ENCODE measurements around the gene RALGAPB.

The RALGAPB gene

DNA sequence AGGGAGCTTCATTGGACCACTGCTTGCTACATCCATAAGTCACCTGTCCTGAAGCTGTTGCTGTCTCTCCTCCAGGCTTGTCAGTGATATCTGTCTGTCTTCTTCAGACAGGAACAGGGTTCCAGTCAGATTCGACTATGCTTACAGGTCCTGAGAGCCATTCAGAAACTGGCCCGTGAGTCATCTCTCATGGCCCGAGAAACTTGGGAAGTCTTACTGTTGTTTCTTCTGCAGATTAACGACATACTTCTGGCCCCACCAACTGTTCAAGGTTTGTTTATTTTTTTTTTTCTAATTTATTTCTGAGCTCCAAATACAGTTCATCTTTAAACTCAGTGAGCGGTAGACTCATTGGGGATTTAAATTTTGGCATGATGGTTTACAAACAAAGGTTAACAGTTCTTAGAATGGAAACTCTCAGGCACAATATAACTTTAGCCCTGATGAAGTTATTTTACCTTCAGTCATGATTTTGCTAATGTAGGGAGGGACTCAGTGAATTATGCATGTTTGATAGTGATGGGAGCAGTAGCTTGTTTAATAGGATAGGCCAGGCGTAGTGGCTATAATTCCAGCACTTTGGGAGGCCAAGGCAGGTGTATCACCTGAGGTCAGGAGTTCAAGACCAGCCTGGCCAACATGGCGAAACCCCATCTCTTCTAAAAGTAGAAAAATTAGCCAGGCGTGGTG, 24.7 kb downstream of the RALGAPB start:
- no peaks in the 10 kb centered on the region for H3K79me2 ChIP-seq (ENCODE audit: insufficient read depth, low read length)
- no peaks in the 10 kb centered on the region for H3K27me3 ChIP-seq (ENCODE audit: insufficient read depth, low read length, poor library complexity)
- H3K4me3 ChIP-seq (ENCODE audit: low read depth in 1 of 2, low read length in 2 of 2): no peak overlapping the region
- H2AFZ ChIP-seq (ENCODE audit: low read depth, low read length): no peak overlapping the region
- no peaks in the 10 kb centered on the region for H3K9me3 ChIP-seq (ENCODE audit: insufficient read depth, low read length, severe bottlenecking)
- no peak overlapping the region for H3K27ac ChIP-seq (ENCODE audit: low read length)
- peaks cover 4% of the 10 kb centered on the region; the same call in 1 of the 2 replicates for H4K20me1 ChIP-seq (ENCODE audit: insufficient read depth, low read length)
- DNase-seq (no peak), ATAC-seq (ENCODE audit: insufficient read depth, low read depth) (no peak)
- TF ChIP-seq EZH2 (IDR thresholded peaks at IDR 0.05; ENCODE audit: borderline replicate concordance, low read depth, low read length, severe bottlenecking) (no peak), CTCF (IDR thresholded peaks at IDR 0.05; ENCODE audit: borderline replicate concordance, extremely low read depth, low read length, poor library complexity, severe bottlenecking) (no peak)
- no peaks in the 10 kb centered on the region for H3K4me1 ChIP-seq (ENCODE audit: insufficient read depth, low read length)
- no peak overlapping the region for H3K4me2 ChIP-seq (ENCODE audit: insufficient read depth, low read length)
- peaks cover 89% of the 10 kb centered on the region for H3K36me3 ChIP-seq (ENCODE audit: insufficient read depth, low read length)
- H3K9ac ChIP-seq (ENCODE audit: low read depth, low read length): no peak overlapping the region

- DNase-seq: no peak
Observed at GRCh38 chr20:38498909-38499308, 26.3 kb downstream of the RALGAPB start.

GRCh38 chr20:38499366-38499765, 26.7 kb downstream of the RALGAPB start:
- Histone ChIP-seq H3K27ac (ENCODE audit: low read length) (no peak overlapping the region), H3K9me3 (ENCODE audit: insufficient read depth, low read length, severe bottlenecking) (no peaks in the 10 kb centered on the region), H3K79me2 (ENCODE audit: insufficient read depth, low read length) (no peaks in the 10 kb centered on the region), H3K4me2 (ENCODE audit: insufficient read depth, low read length) (no peak overlapping the region), H3K9ac (ENCODE audit: low read depth, low read length) (no peak overlapping the region), H3K4me3 (ENCODE audit: low read depth in 1 of 2, low read length in 2 of 2) (no peak overlapping the region), H4K20me1 (ENCODE audit: insufficient read depth, low read length) (no peaks in the 10 kb centered on the region), H3K36me3 (ENCODE audit: insufficient read depth, low read length) (peaks cover 88% of the 10 kb centered on the region), H3K27me3 (ENCODE audit: insufficient read depth, low read length, poor library complexity) (no peaks in the 10 kb centered on the region), H3K4me1 (ENCODE audit: insufficient read depth, low read length) (no peaks in the 10 kb centered on the region), H2AFZ (ENCODE audit: low read depth, low read length) (no peak overlapping the region)
- TF ChIP-seq CTCF (IDR thresholded peaks at IDR 0.05; ENCODE audit: borderline replicate concordance, extremely low read depth, low read length, poor library complexity, severe bottlenecking) (no peak), EZH2 (IDR thresholded peaks at IDR 0.05; ENCODE audit: borderline replicate concordance, low read depth, low read length, severe bottlenecking) (no peak)
- DNase-seq (no peak), ATAC-seq (ENCODE audit: insufficient read depth, low read depth) (no peak)

More at GRCh38 chr20:38498909-38499308, 26.3 kb downstream of the RALGAPB start:
- Histone ChIP-seq H3K9ac (ENCODE audit: low read depth, low read length) (no peak overlapping the region), H3K36me3 (ENCODE audit: insufficient read depth, low read length) (peaks cover 90% of the 10 kb centered on the region), H2AFZ (ENCODE audit: low read depth, low read length) (no peak overlapping the region), H3K27ac (ENCODE audit: low read length) (no peak overlapping the region), H3K9me3 (ENCODE audit: insufficient read depth, low read length, severe bottlenecking) (no peaks in the 10 kb centered on the region), H3K79me2 (ENCODE audit: insufficient read depth, low read length) (no peaks in the 10 kb centered on the region), H3K4me1 (ENCODE audit: insufficient read depth, low read length) (no peaks in the 10 kb centered on the region), H4K20me1 (ENCODE audit: insufficient read depth, low read length) (0 out of 2 replicates have a peak, but pooled peaks cover under 1% of the 10 kb centered on the region), H3K4me2 (ENCODE audit: insufficient read depth, low read length) (no peak overlapping the region), H3K27me3 (ENCODE audit: insufficient read depth, low read length, poor library complexity) (no peaks in the 10 kb centered on the region), H3K4me3 (ENCODE audit: low read depth in 1 of 2, low read length in 2 of 2) (no peak overlapping the region)
- no peak for ATAC-seq (ENCODE audit: insufficient read depth, low read depth)
- no peak for TF ChIP-seq EZH2 (IDR thresholded peaks at IDR 0.05; ENCODE audit: borderline replicate concordance, low read depth, low read length, severe bottlenecking)
- no peak for TF ChIP-seq CTCF (IDR thresholded peaks at IDR 0.05; ENCODE audit: borderline replicate concordance, extremely low read depth, low read length, poor library complexity, severe bottlenecking)

Data from DND-41 (cell line).